Peyer's patch (tissue), 4 donors: Measurements from ENCODE around the gene XRCC5.

ENCODE experiments used
- POLR2A ChIP-seq, 2 donors: fragments of 450-650 bp; IDR thresholded peaks; one replicate each; pipeline ENCODE4 v1.5.1; 2017; ENCODE audit warnings: antibody characterized with exemption in 2 of 2, mild to moderate bottlenecking in 2 of 2, moderate library complexity in 2 of 2
- TF ChIP-seq, protein P1 (sequence below), 6 experiments: fragments of 450-650 bp in 4 of 6; fragments of 200-600 bp in 2 of 6; sonication (generic) in 1 of 6; IDR thresholded peaks; one replicate each; pipeline ENCODE4 v1.5.1; 2017 to 2019; ENCODE audit warnings: antibody characterized with exemption in 6 of 6, mild to moderate bottlenecking in 3 of 6, moderate library complexity in 1 of 6

DNA sequence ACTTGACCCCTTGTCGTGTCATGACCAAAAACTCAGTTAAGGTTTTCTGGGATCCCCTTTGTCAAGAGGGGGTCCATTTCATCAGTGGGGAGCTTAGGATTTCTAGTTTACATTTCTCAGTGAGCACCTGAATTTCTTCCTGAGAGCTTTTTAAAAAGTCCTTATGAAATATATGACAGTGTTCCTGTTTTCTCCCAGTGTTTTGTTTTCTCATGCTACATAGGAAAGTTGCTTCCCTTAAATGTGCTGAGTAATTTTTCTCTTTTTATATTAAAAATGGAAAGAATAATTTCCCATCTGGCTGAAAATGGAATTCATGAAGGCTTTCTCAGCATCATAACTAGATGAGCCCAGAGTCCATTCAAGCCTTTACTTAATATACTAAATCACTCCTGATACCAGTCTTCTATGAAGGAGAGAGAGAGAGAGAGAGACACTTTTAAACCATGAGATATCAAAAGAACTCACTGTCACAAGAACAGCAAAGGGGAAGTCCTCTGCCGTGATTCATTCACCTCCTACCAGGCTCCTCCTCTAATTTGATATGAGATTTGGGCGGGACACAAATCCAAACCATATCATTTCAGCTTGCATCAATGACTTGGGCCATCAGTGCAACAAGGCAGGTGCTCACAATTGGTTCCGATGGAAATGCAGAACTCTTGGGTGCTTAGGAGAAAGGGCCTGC is 61.1 kb downstream of the XRCC5 start:
- no peak for TF ChIP-seq POLR2A (IDR thresholded peaks at IDR 0.05)
- TF ChIP-seq, protein P1, sequence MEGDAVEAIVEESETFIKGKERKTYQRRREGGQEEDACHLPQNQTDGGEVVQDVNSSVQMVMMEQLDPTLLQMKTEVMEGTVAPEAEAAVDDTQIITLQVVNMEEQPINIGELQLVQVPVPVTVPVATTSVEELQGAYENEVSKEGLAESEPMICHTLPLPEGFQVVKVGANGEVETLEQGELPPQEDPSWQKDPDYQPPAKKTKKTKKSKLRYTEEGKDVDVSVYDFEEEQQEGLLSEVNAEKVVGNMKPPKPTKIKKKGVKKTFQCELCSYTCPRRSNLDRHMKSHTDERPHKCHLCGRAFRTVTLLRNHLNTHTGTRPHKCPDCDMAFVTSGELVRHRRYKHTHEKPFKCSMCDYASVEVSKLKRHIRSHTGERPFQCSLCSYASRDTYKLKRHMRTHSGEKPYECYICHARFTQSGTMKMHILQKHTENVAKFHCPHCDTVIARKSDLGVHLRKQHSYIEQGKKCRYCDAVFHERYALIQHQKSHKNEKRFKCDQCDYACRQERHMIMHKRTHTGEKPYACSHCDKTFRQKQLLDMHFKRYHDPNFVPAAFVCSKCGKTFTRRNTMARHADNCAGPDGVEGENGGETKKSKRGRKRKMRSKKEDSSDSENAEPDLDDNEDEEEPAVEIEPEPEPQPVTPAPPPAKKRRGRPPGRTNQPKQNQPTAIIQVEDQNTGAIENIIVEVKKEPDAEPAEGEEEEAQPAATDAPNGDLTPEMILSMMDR (IDR thresholded peaks at IDR 0.05), result no peak
